Trophoblast cell (in vitro differentiated cells and primary cell): Measurements from ENCODE around the gene EFNA5.

ENCODE experiments used
- DNase-seq, 2 donors: peaks; one replicate each; pipeline ENCODE4 v3.0.0-alpha.2; 2016
- H2AFZ ChIP-seq: 2 replicates; pipeline ENCODE4 v1.6.1; 2013; ENCODE audit warnings: low read length, moderate library complexity, mild to moderate bottlenecking; ENCODE audit not compliant: insufficient read depth, poor library complexity
- H2AK5ac ChIP-seq: 2 replicates; pipeline ENCODE4 v1.6.1; 2013; ENCODE audit warnings: mild to moderate bottlenecking, low read length
- H2BK120ac ChIP-seq: 2 replicates; pipeline ENCODE4 v1.6.1; 2013; ENCODE audit warnings: low read length, mild to moderate bottlenecking, moderate library complexity; ENCODE audit not compliant: insufficient read depth, poor library complexity
- H2BK12ac ChIP-seq: 2 replicates; pipeline ENCODE4 v1.6.1; 2013; ENCODE audit warnings: mild to moderate bottlenecking, low read length, moderate library complexity
- H2BK5ac ChIP-seq: 2 replicates; pipeline ENCODE4 v1.6.1; 2013; ENCODE audit warnings: low read length, low read depth, moderate library complexity, mild to moderate bottlenecking; ENCODE audit not compliant: poor library complexity
- H3K14ac ChIP-seq: 2 replicates; pipeline ENCODE4 v1.6.1; 2013; ENCODE audit warnings: mild to moderate bottlenecking, low read length
- H3K18ac ChIP-seq: 2 replicates; pipeline ENCODE4 v1.6.1; 2013; ENCODE audit warnings: mild to moderate bottlenecking, low read length
- H3K23ac ChIP-seq: 2 replicates; pipeline ENCODE4 v1.6.1; 2013; ENCODE audit warnings: low read length
- H3K27ac ChIP-seq: 2 replicates; pipeline ENCODE4 v1.5.1; 2013; ENCODE audit warnings: low read depth, mild to moderate bottlenecking, inconsistent platforms, low read length, moderate library complexity
- H3K27me3 ChIP-seq: 2 replicates; pipeline ENCODE4 v1.6.1; 2013; ENCODE audit warnings: inconsistent platforms, mild to moderate bottlenecking, low read length, moderate library complexity; ENCODE audit not compliant: insufficient read depth
- H3K36me3 ChIP-seq, 2 experiments: 1 replicate in 1 of 2; 2 replicates in 1 of 2; pipeline ENCODE4 v1.6.1; 2013; ENCODE audit warnings: low read length in 2 of 2, mild to moderate bottlenecking in 2 of 2, moderate library complexity in 1 of 2; ENCODE audit not compliant: insufficient read depth in 2 of 2, control insufficient read depth in 1 of 2
- H3K4ac ChIP-seq: 2 replicates; pipeline ENCODE4 v1.6.1; 2013; ENCODE audit warnings: low read depth, mild to moderate bottlenecking, low read length, moderate library complexity
- H3K4me1 ChIP-seq, 2 experiments: 1 replicate in 1 of 2; 2 replicates in 1 of 2; pipeline ENCODE4 v1.6.1; 2013; ENCODE audit warnings: low read length in 2 of 2, mild to moderate bottlenecking in 2 of 2, moderate library complexity in 1 of 2; ENCODE audit not compliant: insufficient read depth in 2 of 2, control insufficient read depth in 1 of 2
- H3K4me2 ChIP-seq: 2 replicates; pipeline ENCODE4 v1.6.1; 2013; ENCODE audit warnings: inconsistent platforms, mild to moderate bottlenecking, low read length, moderate library complexity
- H3K4me3 ChIP-seq: 2 replicates; pipeline ENCODE4 v1.5.1; 2013; ENCODE audit warnings: mild to moderate bottlenecking, low read depth, low read length, inconsistent platforms
- H3K79me1 ChIP-seq: one replicate; pipeline ENCODE4 v1.6.1; 2013; ENCODE audit warnings: low read length
- H3K79me2 ChIP-seq: 2 replicates; pipeline ENCODE4 v1.6.1; 2013; ENCODE audit warnings: low read length, mild to moderate bottlenecking; ENCODE audit not compliant: control insufficient read depth, insufficient read depth, poor library complexity
- H3K9ac ChIP-seq: 2 replicates; pipeline ENCODE4 v1.6.1; 2013; ENCODE audit warnings: mild to moderate bottlenecking, low read length
- H3K9me3 ChIP-seq: 2 replicates; pipeline ENCODE4 v1.6.1; 2013; ENCODE audit warnings: low read depth, mild to moderate bottlenecking, control low read depth, inconsistent platforms, low read length; ENCODE audit not compliant: insufficient read depth
- H4K12ac ChIP-seq: 2 replicates; pipeline ENCODE4 v1.6.1; 2013; ENCODE audit warnings: low read depth, mild to moderate bottlenecking, low read length, moderate library complexity
- H4K8ac ChIP-seq: 2 replicates; pipeline ENCODE4 v1.6.1; 2013; ENCODE audit warnings: low read depth, mild to moderate bottlenecking, low read length, moderate library complexity
- H4K91ac ChIP-seq: one replicate; pipeline ENCODE4 v1.6.1; 2013; ENCODE audit warnings: low read depth, mild to moderate bottlenecking, low read length, moderate library complexity
- WGBS: extraction: QIAGEN DNeasy Blood & Tissue Kit; methylation state at CpG from one replicate; pipeline ENCODE4 v1.1.7; 2013; ENCODE audit warnings: missing lambda C conversion rate; ENCODE audit not compliant: insufficient read length, insufficient coverage; ENCODE audit errors: extremely low coverage; 5-methylcytosine and 5-hydroxymethylcytosine counted together

The EFNA5 gene

DNA sequence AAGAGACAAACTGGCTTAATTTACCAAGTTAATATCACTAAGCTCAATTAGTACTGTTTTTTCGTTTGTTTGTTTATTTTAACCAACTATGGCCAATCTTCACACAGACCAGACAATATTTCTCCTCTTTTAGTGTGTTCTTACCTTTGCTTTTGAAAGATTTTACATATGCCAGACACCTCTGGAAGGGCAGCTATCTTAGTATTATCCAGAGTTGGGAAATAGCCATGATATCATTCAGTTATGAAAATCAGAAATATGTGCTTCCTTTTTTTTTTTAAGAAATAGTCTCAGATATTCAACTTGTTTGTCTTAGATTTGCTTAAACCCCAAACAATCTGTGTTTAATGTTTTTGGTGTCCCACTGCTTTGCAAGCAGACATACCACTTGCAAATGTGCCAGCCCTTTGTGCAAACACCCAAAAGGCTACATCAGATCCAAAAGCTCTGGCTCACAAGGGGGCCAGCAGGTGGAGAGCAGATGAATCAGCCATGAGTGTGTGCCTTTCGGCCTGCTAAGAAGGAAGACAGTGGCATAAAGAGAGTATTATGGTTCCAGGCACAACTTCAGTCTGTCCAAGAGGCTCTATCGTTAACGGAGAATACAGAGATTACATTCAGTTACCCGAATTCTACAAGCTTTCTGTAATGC is 147.6 kb downstream of the EFNA5 start:
- no peaks in the 10 kb centered on the region for H3K27me3 ChIP-seq
- H3K4me3 ChIP-seq, result no peak overlapping the region
- no peak for DNase-seq
- H3K4me1 ChIP-seq, result no peaks in the 10 kb centered on the region
- H3K18ac ChIP-seq, result no peak overlapping the region
- H3K4me2 ChIP-seq, result no peak overlapping the region
- H3K14ac ChIP-seq, result no peak overlapping the region
- no CpG with 5 or more reads among the region's 5 CpGs for WGBS
- H3K79me1 ChIP-seq, result no peaks in the 10 kb centered on the region
- H3K27ac ChIP-seq, result no peak overlapping the region
- no peak overlapping the region for H3K4ac ChIP-seq
- no peaks in the 10 kb centered on the region for H3K36me3 ChIP-seq
- H3K23ac ChIP-seq, result no peak overlapping the region
- no peak overlapping the region for H3K9ac ChIP-seq
- H2BK12ac ChIP-seq, result no peak overlapping the region
- H2AK5ac ChIP-seq, result no peak overlapping the region
- H4K91ac ChIP-seq, result no peak overlapping the region
- H4K8ac ChIP-seq, result no peak overlapping the region
- no peak overlapping the region for H2BK5ac ChIP-seq
- no peak overlapping the region for H2BK120ac ChIP-seq
- no peaks in the 10 kb centered on the region for H3K79me2 ChIP-seq
- H4K12ac ChIP-seq, result no peak overlapping the region
- H3K9me3 ChIP-seq, result no peaks in the 10 kb centered on the region
- no peak overlapping the region for H2AFZ ChIP-seq

- Histone ChIP-seq H3K79me1 (no peaks in the 10 kb centered on the region), H2AK5ac (no peak overlapping the region), H3K4me3 (no peak overlapping the region), H2AFZ (no peak overlapping the region), H2BK5ac (no peak overlapping the region), H2BK120ac (no peak overlapping the region), H2BK12ac (no peak overlapping the region), H4K91ac (no peak overlapping the region), H3K79me2 (no peaks in the 10 kb centered on the region), H4K12ac (no peak overlapping the region), H3K14ac (no peak overlapping the region), H4K8ac (no peak overlapping the region), H3K18ac (no peak overlapping the region), H3K27me3 (no peaks in the 10 kb centered on the region), H3K23ac (no peak overlapping the region), H3K36me3 (no peaks in the 10 kb centered on the region), H3K4ac (no peak overlapping the region), H3K9me3 (no peaks in the 10 kb centered on the region), H3K4me2 (no peak overlapping the region), H3K9ac (no peak overlapping the region), H3K4me1 (no peaks in the 10 kb centered on the region), H3K27ac (no peak overlapping the region)
- DNase-seq, result no peak
- no CpG with 5 or more reads among the region's 4 CpGs for WGBS
Observed at GRCh38 chr5:107522456-107522855, 148.3 kb downstream of the EFNA5 start.

DNA sequence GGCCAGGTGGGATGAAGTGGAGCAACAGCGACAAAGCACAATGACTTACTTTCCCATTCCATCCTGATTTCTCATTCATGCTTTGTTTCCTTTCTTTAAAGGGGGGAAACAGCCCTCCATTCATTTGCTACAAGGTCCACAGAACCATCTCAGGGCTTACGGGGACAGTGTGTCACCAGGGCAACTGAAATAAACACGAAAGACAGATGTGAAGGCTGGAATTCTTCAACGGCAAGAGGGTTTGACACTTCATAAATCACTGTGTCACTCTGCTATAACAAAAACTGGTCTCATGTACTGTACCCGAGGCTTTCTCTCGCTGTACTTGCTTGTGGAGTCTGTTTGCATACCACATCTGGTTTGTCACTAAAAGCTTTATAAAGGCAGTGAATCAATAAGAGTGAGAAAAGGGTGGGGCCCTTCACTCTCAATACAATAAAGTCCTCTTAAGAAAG is 150.8 kb downstream of the EFNA5 start:
- no CpG with 5 or more reads among the region's 6 CpGs for WGBS
- no peak overlapping the region for H2BK120ac ChIP-seq
- no peaks in the 10 kb centered on the region for H3K79me2 ChIP-seq
- H3K14ac ChIP-seq, result no peak overlapping the region
- no peak overlapping the region for H2AFZ ChIP-seq
- H2BK12ac ChIP-seq, result no peak overlapping the region
- no peak overlapping the region for H3K9ac ChIP-seq
- H2BK5ac ChIP-seq, result no peak overlapping the region
- no peak overlapping the region for H4K8ac ChIP-seq
- H4K91ac ChIP-seq, result no peak overlapping the region
- H3K18ac ChIP-seq, result no peak overlapping the region
- H2AK5ac ChIP-seq, result no peak overlapping the region
- H4K12ac ChIP-seq, result no peak overlapping the region
- no peaks in the 10 kb centered on the region for H3K79me1 ChIP-seq
- DNase-seq, result peak in 1 of 2 donors; percentile 25
- H3K27me3 ChIP-seq, result no peaks in the 10 kb centered on the region
- H3K4ac ChIP-seq, result no peak overlapping the region
- H3K4me1 ChIP-seq, result no peaks in the 10 kb centered on the region
- H3K4me2 ChIP-seq, result no peak overlapping the region
- no peaks in the 10 kb centered on the region for H3K9me3 ChIP-seq
- no peak overlapping the region for H3K4me3 ChIP-seq
- H3K23ac ChIP-seq, result no peak overlapping the region
- H3K36me3 ChIP-seq, result no peaks in the 10 kb centered on the region
- H3K27ac ChIP-seq, result no peak overlapping the region

DNA sequence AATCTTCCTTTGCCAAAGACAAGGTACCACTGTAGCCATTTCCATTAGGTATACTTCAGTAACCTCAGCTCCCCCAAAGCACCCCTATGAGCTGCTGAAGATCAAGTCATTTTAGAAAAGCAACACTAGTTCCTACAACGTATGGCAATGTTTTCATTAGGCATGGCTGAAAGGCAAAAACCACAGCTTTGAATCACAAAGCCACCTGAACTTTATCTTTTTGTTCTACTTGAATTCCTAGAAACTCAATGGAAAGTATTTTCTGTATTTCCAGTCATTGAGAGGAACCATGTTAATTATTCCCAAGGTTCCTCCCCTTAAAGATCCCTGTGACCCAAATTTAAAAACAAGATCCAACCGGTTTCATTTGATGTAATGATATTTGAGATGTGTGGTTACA is 152.1 kb downstream of the EFNA5 start:
- Histone ChIP-seq H3K18ac (no peak overlapping the region), H3K9ac (no peak overlapping the region), H2BK120ac (no peak overlapping the region), H3K79me2 (no peaks in the 10 kb centered on the region), H2AFZ (no peak overlapping the region), H3K36me3 (no peaks in the 10 kb centered on the region), H3K4me1 (peaks cover 0 to 2% of the 10 kb centered on the region in 2 experiments), H4K12ac (no peak overlapping the region), H4K91ac (no peak overlapping the region), H3K9me3 (no peaks in the 10 kb centered on the region), H3K4me2 (no peak overlapping the region), H3K4ac (no peak overlapping the region), H3K14ac (no peak overlapping the region), H3K4me3 (no peak overlapping the region), H3K23ac (no peak overlapping the region), H2AK5ac (no peak overlapping the region), H4K8ac (no peak overlapping the region), H2BK12ac (no peak overlapping the region), H3K27ac (no peak overlapping the region), H3K79me1 (no peaks in the 10 kb centered on the region), H2BK5ac (no peak overlapping the region), H3K27me3 (no peaks in the 10 kb centered on the region)
- no CpG with 5 or more reads among the region's 2 CpGs for WGBS
- no peak for DNase-seq
